Activated CD4-positive, alpha-beta T cell treated with anti-CD3 and anti-CD28 coated beads, Interleukin-2, amount 10 ng/mL, durations not matched to agents 24 days and 14 days (primary cell): ENCODE results near the gene PRKAB1. TPM values are rescaled to one million over a fixed set of nuclear protein-coding genes. Genes with fewer than 3 reads are reported as not detected.

Experiments used
- DNase-seq: peaks from one replicate; pipeline ENCODE4 v3.0.0; 2022
- H3K27ac Mint-ChIP-seq: one replicate; pipeline ENCODE4 v1.8.0; 2022; ENCODE audit warnings: mild to moderate bottlenecking, mixed read lengths
- H3K27me3 Mint-ChIP-seq: one replicate; pipeline ENCODE4 v1.8.0; 2022; ENCODE audit warnings: mixed read lengths
- H3K36me3 Mint-ChIP-seq: one replicate; pipeline ENCODE4 v1.8.0; 2022; ENCODE audit warnings: low read depth, mild to moderate bottlenecking, mixed read lengths
- H3K4me1 Mint-ChIP-seq: one replicate; pipeline ENCODE4 v1.8.0; 2021; ENCODE audit warnings: mixed read lengths
- H3K4me3 Mint-ChIP-seq: one replicate; pipeline ENCODE4 v1.8.0; 2022; ENCODE audit warnings: mild to moderate bottlenecking, moderate library complexity, mixed read lengths
- H3K9me3 Mint-ChIP-seq: one replicate; pipeline ENCODE4 v1.8.0; 2021; ENCODE audit warnings: mixed read lengths
- intact Hi-C: fragments of 100-400 bp; cut with micrococcal nuclease; formaldehyde crosslinking; loops from one replicate; pipeline ENCODE4 v1.15.1; 2023
- total RNA-seq: library from RNA; stranded (reverse); gene quantifications from 2 replicates; pipeline ENCODE4 v1.2.3, GENCODE V29; 2022

The PRKAB1 gene
- total RNA-seq, 1 donor from 2014 or later: 27.5 TPM

DNA sequence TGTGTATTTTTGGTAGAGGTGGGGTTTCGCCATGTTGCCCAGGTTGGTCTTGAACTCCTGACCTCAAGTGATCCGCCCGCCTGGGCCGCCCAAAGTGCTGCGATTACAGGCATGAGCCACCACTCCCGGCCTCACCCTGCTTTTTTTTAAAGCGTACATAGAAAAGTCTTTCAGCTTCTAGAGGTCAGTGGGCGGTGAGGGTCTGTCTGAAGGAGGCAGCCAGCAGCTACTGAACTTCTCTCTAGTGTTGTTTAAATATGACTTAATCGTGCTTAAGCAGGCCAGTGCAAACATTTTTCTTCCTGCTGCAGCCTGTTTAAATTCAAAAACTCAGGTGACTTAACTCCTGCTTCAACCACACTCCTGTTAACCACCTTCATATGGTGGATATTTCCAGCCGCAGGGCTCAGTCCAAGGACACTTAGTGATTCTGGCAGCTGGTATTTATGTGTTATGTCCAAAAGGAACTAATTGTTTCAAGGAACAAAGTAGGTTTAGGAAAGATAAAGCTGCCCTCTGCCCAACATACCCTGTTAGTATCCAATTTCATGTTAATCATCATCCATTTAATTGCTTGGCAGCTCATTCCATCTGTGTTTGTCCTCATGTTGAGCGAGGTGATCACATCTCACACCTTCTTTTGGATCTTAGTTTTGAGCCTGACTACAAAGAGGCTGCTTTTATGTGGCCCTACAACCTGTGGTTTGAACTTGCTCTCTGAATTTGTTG is 2.0 kb downstream of the PRKAB1 start:
- no peak for DNase-seq
- Mint-ChIP-seq H3K27me3 (no peaks in the 10 kb centered on the region), H3K4me1 (peaks cover 60% of the 10 kb centered on the region), H3K4me3 (peak overlapping the region; percentile 74), H3K27ac (peak overlapping the region; percentile 71), H3K36me3 (peaks cover 52% of the 10 kb centered on the region), H3K9me3 (no peaks in the 10 kb centered on the region)
- intact Hi-C loops: loop anchor here (5.0 kb wide), 2 partner anchors 207 to 228 kb away; partner anchors contain the start of gene CIT

DNA sequence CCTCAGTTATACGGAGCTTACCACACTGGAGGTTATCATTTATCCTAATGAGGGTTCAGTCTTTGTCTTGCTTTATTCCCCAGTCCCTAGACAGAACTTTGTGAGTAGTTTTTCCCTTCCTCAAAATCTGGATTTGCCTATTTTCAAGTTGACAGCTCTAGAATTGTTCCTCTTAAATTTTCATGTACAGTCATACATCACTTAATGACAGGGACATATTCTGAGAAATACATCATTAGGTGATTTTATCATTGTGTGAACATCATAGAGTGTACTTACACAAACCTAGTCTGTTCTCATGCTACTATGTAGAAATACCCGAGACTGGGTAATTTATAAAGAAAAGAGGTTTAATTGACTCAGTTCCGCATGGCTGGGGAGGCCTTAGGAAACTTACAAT is 3.1 kb downstream of the PRKAB1 start:
- H3K27ac Mint-ChIP-seq: peak overlapping the region; percentile 71
- DNase-seq: no peak
- peak overlapping the region; percentile 22 for H3K4me3 Mint-ChIP-seq
- no peaks in the 10 kb centered on the region for H3K27me3 Mint-ChIP-seq
- peaks cover 62% of the 10 kb centered on the region for H3K36me3 Mint-ChIP-seq
- intact Hi-C loops: no loop called here
- H3K9me3 Mint-ChIP-seq: no peaks in the 10 kb centered on the region
- peaks cover 64% of the 10 kb centered on the region for H3K4me1 Mint-ChIP-seq

DNA sequence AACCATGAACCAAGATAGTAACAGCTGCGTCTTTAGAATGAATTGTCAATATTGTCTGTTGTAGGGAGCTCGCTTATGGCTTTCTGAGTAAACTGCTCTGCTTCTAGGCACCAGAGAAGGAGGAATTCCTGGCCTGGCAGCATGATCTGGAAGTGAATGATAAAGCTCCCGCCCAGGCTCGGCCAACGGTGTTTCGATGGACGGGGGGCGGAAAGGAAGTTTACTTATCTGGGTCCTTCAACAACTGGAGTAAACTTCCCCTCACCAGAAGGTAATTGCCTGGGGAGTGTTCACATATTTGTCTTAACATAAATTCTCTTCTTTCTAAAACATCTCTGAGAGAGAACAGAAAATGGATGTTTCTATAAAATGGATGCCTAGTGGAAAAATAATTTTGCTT is 4.3 kb downstream of the PRKAB1 start:
- Mint-ChIP-seq H3K4me1 (peaks cover 54% of the 10 kb centered on the region), H3K27ac (peak overlapping the region; percentile 89), H3K36me3 (peaks cover 74% of the 10 kb centered on the region), H3K27me3 (no peaks in the 10 kb centered on the region), H3K4me3 (peak overlapping the region; percentile 40), H3K9me3 (no peaks in the 10 kb centered on the region)
- intact Hi-C loops: no loop called here
- DNase-seq: no peak

DNA sequence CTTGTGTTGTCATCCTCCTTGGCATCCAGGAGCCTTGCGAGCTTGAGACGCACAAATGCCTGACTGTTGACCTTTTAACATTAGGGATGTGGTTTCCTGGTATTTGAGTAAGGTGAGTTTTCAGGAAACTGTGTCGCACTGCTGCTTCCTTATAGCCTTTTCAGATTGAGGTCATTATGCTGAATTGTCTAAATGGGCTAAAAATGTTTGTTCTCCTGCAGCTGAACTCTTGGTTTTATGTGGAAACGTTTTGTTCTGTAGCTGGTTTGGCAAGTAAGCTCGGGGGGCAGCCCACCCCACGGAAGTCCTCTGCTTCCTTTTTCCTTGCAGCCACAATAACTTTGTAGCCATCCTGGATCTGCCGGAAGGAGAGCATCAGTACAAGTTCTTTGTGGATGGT is 5.7 kb downstream of the PRKAB1 start:
- Mint-ChIP-seq H3K4me3 (peak overlapping the region; percentile 64), H3K27ac (peak overlapping the region; percentile 89), H3K9me3 (no peaks in the 10 kb centered on the region), H3K36me3 (peaks cover 83% of the 10 kb centered on the region), H3K27me3 (no peaks in the 10 kb centered on the region), H3K4me1 (peaks cover 50% of the 10 kb centered on the region)
- peak; percentile 70 for DNase-seq
- intact Hi-C loops: no loop called here

DNA sequence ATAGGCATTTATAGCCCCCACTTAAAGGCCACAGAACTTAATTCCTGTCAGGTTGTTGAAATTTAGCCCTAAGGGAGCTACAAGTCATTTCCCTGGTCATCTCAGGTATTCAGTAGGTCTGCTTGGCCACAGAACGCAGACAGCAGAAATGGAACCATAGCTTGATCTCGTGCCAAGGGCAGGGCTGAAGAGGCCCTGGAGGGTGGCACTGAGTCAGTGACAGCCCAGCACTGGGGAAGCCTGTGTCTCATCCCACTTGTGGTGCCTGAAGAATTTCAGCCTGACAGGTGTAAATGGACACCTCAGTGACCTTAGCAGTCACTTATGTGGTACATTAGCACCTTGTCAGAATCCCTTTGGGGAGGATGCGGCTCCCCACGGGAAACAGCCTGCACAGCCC is 6.6 kb downstream of the PRKAB1 start:
- H3K27ac Mint-ChIP-seq: peak overlapping the region; percentile 89
- intact Hi-C loops: no loop called here
- no peaks in the 10 kb centered on the region for H3K27me3 Mint-ChIP-seq
- peak overlapping the region; percentile 64 for H3K4me3 Mint-ChIP-seq
- no peaks in the 10 kb centered on the region for H3K9me3 Mint-ChIP-seq
- peaks cover 89% of the 10 kb centered on the region for H3K36me3 Mint-ChIP-seq
- DNase-seq: no peak
- H3K4me1 Mint-ChIP-seq: peaks cover 51% of the 10 kb centered on the region

DNA sequence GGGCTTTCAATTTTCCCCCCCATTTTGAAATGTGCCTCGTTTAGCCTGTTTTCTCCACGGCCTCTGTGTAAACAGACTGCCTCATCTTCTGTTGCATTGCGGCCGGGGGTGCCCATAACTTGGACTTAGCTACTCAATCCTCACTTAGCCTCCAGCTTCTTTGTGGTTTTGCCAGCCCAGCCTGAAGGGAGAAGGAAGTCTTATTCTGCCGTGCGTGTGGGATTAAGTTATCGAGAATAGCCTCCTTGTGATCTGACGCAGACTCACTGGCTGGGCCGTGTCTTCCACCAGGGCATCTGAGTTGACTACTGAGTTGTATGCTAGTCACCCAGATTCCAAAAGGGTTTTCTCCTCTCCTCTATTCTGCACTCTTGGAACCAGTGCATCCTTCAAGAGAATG is 8.1 kb downstream of the PRKAB1 start:
- no peak for DNase-seq
- H3K4me3 Mint-ChIP-seq: no peak overlapping the region
- no peak overlapping the region for H3K27ac Mint-ChIP-seq
- H3K9me3 Mint-ChIP-seq: no peaks in the 10 kb centered on the region
- intact Hi-C loops: no loop called here
- H3K27me3 Mint-ChIP-seq: no peaks in the 10 kb centered on the region
- H3K4me1 Mint-ChIP-seq: peaks cover 39% of the 10 kb centered on the region
- peaks cover 90% of the 10 kb centered on the region for H3K36me3 Mint-ChIP-seq

DNA sequence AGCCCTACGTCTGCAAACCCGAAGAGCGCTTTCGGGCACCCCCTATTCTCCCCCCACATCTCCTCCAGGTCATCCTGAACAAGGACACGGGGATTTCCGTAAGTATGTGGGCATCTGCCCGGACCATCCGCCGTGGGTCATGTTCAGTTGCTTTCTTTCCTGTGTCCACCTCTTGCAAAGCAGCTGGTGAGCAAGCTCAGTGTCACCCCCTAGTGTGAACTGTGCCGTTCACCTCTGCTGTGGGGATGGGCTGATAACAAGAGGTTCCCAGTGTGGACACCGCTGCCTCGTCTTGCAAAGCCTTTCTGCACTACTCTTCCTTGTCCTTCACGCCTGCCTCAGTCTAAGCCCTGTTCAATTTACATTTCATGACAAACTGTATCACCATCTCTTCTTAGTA is 8.6 kb downstream of the PRKAB1 start:
- no peaks in the 10 kb centered on the region for H3K9me3 Mint-ChIP-seq
- H3K27ac Mint-ChIP-seq: peak overlapping the region; percentile 21
- H3K4me3 Mint-ChIP-seq: no peak overlapping the region
- H3K4me1 Mint-ChIP-seq: peaks cover 34% of the 10 kb centered on the region
- DNase-seq: no peak
- no peaks in the 10 kb centered on the region for H3K27me3 Mint-ChIP-seq
- peaks cover 88% of the 10 kb centered on the region for H3K36me3 Mint-ChIP-seq
- intact Hi-C loops: no loop called here

DNA sequence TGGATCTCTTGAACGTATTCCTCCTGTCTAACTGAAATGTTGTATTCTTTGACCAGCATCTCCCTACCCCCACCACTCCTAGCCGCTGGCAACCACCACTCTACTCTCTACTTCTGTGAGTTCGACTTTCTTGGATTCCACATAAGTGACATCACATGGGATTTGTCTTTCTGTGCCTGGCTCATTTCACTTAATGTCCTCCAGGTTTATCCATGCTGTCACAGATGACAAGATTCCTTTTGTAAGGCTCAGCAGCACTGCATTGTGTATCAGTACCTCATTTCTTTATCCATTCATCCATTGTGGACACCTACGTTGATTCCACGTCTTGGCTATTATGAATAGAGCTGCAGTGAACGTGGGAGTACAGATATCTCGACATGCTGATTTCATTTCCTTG is 10.5 kb downstream of the PRKAB1 start:
- Mint-ChIP-seq H3K27ac (no peak overlapping the region), H3K4me1 (peaks cover 34% of the 10 kb centered on the region), H3K27me3 (no peaks in the 10 kb centered on the region), H3K36me3 (peaks cover 77% of the 10 kb centered on the region), H3K9me3 (no peaks in the 10 kb centered on the region), H3K4me3 (no peak overlapping the region)
- intact Hi-C loops: no loop called here
- no peak for DNase-seq

DNA sequence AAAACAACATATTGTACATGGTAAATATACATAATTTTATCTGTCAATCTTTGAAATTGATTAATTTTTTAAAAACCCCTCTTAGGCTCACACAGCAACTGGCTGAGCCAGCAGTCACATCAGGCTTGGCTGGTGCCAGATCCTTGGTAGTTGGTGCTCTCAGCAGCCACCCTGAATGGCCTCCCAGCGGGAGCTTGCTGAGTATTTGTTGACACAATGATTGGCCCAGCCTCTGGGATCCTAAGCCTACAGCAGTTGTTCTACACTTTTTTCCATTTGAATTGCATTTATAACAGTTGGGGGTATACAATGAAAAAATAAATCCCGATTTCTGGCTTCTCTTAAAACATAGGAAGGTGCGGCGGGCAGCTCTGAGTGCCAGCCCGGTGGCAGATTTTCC is 11.1 kb downstream of the PRKAB1 start:
- DNase-seq: no peak
- Mint-ChIP-seq H3K4me1 (peaks cover 29% of the 10 kb centered on the region), H3K4me3 (no peak overlapping the region), H3K27ac (no peak overlapping the region), H3K36me3 (peaks cover 75% of the 10 kb centered on the region), H3K9me3 (no peaks in the 10 kb centered on the region), H3K27me3 (no peaks in the 10 kb centered on the region)
- intact Hi-C loops: no loop called here

DNA sequence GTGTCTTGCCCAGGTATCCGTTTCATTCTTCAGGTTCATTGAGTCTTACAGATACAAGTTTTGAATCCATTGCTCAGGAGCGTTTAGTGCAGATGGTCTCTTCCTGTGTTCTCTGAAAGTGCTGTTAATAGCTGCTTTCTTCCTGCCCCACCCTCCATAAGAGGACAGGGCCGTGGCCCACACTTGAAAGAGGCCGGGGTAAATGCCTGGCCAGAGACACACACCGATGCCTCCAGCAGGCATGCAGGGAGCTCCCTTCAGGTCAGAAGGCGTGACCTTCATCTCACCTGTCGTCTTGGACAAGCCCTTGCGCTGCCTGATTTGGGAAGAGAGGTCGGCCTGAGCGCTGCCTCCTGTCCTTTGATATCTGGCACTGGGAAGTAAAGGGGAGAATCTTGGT is 11.6 kb downstream of the PRKAB1 start:
- H3K36me3 Mint-ChIP-seq: peaks cover 71% of the 10 kb centered on the region
- DNase-seq: no peak
- peaks cover 25% of the 10 kb centered on the region for H3K4me1 Mint-ChIP-seq
- H3K27ac Mint-ChIP-seq: no peak overlapping the region
- no peaks in the 10 kb centered on the region for H3K27me3 Mint-ChIP-seq
- intact Hi-C loops: no loop called here
- H3K4me3 Mint-ChIP-seq: no peak overlapping the region
- H3K9me3 Mint-ChIP-seq: no peaks in the 10 kb centered on the region

DNA sequence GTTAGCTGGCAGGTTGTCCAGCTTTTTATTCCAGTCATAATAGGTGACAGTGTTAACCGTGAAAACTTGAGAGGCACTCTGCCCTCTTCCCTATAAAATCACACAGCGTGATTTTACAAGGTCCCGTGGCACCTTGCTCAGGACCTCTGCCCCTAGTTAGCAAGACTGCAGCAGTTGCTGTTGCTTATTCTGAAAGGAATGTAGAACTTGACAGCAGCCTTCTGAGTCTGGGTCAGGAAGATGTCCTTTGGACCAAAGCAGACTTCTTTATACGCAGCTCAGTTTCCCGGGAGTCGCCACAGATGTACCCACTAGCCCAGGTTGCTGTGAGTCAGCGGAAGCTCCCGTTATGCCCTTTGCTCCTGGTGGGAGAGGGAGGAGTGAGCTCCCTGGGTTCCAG is 13.2 kb downstream of the PRKAB1 start:
- Mint-ChIP-seq H3K4me3 (no peak overlapping the region), H3K36me3 (peaks cover 64% of the 10 kb centered on the region), H3K9me3 (no peaks in the 10 kb centered on the region), H3K27me3 (no peaks in the 10 kb centered on the region), H3K27ac (no peak overlapping the region), H3K4me1 (peaks cover 17% of the 10 kb centered on the region)
- intact Hi-C loops: loop anchor here (10.0 kb wide), 1 partner anchor 224 kb away; no protein-coding TSS in a partner anchor
- no peak for DNase-seq

DNA sequence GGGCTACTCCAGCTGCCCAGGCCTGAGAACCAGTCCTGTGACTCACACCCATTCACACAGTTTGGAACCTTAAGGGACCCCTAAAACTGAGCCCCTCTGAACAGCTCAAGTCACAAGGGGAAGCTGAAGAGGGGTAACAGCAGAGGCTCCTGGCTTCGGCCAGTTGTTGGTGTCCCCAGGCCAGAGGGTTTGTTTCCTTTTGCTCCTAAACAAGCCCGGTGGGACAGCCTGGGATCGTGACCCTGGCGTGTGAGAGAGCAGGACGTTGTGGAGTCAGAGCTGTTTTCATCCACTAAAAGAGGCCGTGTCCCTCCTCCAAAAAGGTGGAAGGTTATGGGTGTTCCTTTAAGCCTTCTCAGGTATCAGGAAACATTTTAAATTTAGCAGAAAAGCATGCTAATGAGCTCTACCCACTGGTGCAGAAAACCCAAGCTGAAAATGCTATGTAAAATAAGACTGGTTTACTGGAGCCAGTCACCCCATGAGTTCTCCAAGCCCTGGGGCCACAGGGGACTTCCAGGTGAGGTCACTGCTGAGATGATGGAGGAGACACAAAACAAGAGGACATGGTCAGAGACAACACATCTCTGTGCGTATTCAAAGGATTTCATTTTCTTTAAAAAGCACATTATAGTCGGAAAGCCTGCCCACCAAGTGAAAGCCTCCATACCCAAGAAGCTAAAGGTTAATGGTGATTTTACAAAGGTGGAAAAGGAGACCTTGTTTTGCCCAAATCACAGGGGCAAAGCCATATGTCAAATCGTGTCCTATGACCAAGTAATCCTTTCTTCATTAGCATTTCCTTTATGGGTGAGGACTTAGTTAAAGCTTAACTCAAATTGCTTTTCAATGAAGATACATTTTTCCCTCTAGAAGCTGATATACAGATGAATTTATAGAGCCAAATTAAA is 14.1 kb downstream of the PRKAB1 start:
- Mint-ChIP-seq H3K4me3 (peak overlapping the region; percentile 22), H3K36me3 (peaks cover 60% of the 10 kb centered on the region), H3K4me1 (peaks cover 17% of the 10 kb centered on the region), H3K27me3 (no peaks in the 10 kb centered on the region), H3K27ac (peak overlapping the region; percentile 87), H3K9me3 (no peaks in the 10 kb centered on the region)
- intact Hi-C loops: loop anchor here (10.0 kb wide), 1 partner anchor 223 kb away; no protein-coding TSS in a partner anchor
- peak; percentile 66 for DNase-seq

DNA sequence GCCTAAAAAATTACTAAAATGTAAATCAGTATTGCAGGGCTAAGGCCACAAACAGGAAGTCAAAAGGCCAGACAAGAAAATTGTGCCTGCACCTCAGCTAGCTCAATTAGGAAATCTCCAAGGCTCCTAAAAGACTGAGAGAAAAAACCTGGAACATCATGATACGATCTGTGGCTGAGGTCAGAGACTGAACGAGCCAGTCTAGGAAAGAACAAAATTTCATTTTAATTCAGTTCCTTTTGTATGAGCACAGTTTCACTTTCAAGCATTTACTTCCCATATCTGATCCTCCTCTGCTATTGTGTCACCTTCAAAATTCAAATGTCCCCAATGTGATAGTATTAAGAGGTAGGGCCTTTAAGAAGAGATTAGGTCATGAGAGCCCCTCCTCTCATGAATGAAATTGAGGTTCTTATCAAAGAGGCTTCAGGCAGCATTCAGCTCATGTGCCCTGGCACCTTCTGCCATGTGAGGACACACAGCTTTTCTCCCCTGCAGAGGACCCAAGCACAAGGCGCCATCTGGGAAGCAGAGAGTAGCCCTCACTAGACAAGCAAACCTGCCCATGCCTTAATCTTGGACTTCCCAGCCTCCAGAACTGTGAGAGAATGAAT is 14.8 kb downstream of the PRKAB1 start:
- DNase-seq: no peak
- intact Hi-C loops: loop anchor here (10.0 kb wide), 1 partner anchor 222 kb away; no protein-coding TSS in a partner anchor
- H3K9me3 Mint-ChIP-seq: no peaks in the 10 kb centered on the region
- no peak overlapping the region for H3K4me3 Mint-ChIP-seq
- H3K27ac Mint-ChIP-seq: peak overlapping the region; percentile 87
- H3K4me1 Mint-ChIP-seq: peaks cover 17% of the 10 kb centered on the region
- peaks cover 60% of the 10 kb centered on the region for H3K36me3 Mint-ChIP-seq
- H3K27me3 Mint-ChIP-seq: no peaks in the 10 kb centered on the region

DNA sequence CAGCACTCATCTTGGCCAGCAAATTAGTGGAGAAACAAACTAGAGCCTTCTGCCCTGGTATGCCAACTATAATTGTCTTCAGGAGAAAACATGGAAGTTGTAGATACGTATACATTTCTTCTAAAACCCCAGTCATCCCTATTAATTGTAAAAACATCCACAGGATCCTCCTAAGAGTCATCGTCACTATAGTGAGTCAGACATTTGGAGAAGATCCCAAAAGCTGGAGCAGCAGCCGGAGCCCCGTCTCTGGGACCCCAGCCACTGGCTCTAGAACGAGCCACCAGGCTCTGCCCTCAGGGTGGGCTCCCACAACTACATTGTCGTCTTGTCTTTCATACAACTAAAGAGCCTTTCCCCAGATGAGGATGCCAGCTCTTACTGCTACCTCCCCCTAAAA is 15.5 kb downstream of the PRKAB1 start:
- H3K27ac Mint-ChIP-seq: peak overlapping the region; percentile 52

More for the DNA sequence above, 15.5 kb downstream of the PRKAB1 start:
- Mint-ChIP-seq H3K4me3 (no peak overlapping the region), H3K36me3 (peaks cover 56% of the 10 kb centered on the region), H3K9me3 (no peaks in the 10 kb centered on the region), H3K27me3 (no peaks in the 10 kb centered on the region), H3K4me1 (peaks cover 17% of the 10 kb centered on the region)
- intact Hi-C loops: loop anchor here (10.0 kb wide), 1 partner anchor 221 kb away; no protein-coding TSS in a partner anchor
- no peak for DNase-seq
